Activated CD4-positive, alpha-beta memory T cell treated with anti-CD3 and anti-CD28 coated beads, Interleukin-2, amount 10 ng/mL, durations not matched to agents 7 days and 5 days (primary cell): ENCODE data around the gene PPIH. TPM values are rescaled to one million over a fixed set of nuclear protein-coding genes. Genes with fewer than 3 reads are reported as not detected.
"Not testable (repeated sequence)": the region's sequence is repeated elsewhere in the genome, so short reads cannot be mapped to it uniquely, and the experiment has no call there.

Experiments
- CTCF ChIA-PET: fragments of 350-600 bp; sonication (Branson Sonifier 250); formaldehyde crosslinking; loops from one replicate; lab custom pipeline; 2021; ENCODE audit warnings: antibody characterized with exemption, inconsistent platforms; lab: Charles Lee
- POLR2A ChIA-PET: fragments of 350-600 bp; sonication (Branson Sonifier 250); formaldehyde crosslinking; loops from one replicate; lab custom pipeline; 2021; ENCODE audit warnings: antibody characterized with exemption; lab: Charles Lee
- DNase-seq: peaks from one replicate; pipeline ENCODE4 v3.0.0-alpha.2; 2020
- H3K27ac Mint-ChIP-seq: one replicate; pipeline ENCODE4 v1.8.0; 2021; ENCODE audit warnings: mild to moderate bottlenecking, mixed read lengths
- H3K27me3 Mint-ChIP-seq: one replicate; pipeline ENCODE4 v1.8.0; 2021; ENCODE audit warnings: mixed read lengths
- H3K36me3 Mint-ChIP-seq: one replicate; pipeline ENCODE4 v1.8.0; 2021; ENCODE audit warnings: low read depth, mixed read lengths
- H3K4me1 Mint-ChIP-seq: one replicate; pipeline ENCODE4 v1.8.0; 2021; ENCODE audit warnings: mixed read lengths
- H3K4me3 Mint-ChIP-seq: one replicate; pipeline ENCODE4 v1.8.0; 2021; ENCODE audit warnings: mild to moderate bottlenecking, mixed read lengths
- H3K9me3 Mint-ChIP-seq: one replicate; pipeline ENCODE4 v1.8.0; 2021; ENCODE audit warnings: mixed read lengths
- total RNA-seq, 2 experiments: library from RNA; stranded (reverse); gene quantifications; one replicate each; pipeline ENCODE4 v1.2.3, GENCODE V29; 2021

The PPIH gene
- 10 to 100 TPM; 71.3 to 71.4 TPM for total RNA-seq

GRCh38 chr1:42657981-42658876, at the start of gene PPIH:
Gene PPIH, plus strand, starts transcription at chr1:42658423. Its CDS starts 24 bp downstream, at chr1:42658447.
- H3K27me3 Mint-ChIP-seq = peaks cover 2% of the 10 kb centered on the region
- peak within 1 kb of the TSS; percentile 100 for H3K4me3 Mint-ChIP-seq
- no peaks in the 10 kb centered on the region for H3K9me3 Mint-ChIP-seq
- H3K4me1 Mint-ChIP-seq = peaks cover 49% of the 10 kb centered on the region
- peak within 1 kb of the TSS; percentile 95 for H3K27ac Mint-ChIP-seq
- peaks cover 36% of the 10 kb centered on the region for H3K36me3 Mint-ChIP-seq
- POLR2A ChIA-PET = interaction anchor here (0.6 to 2.8 kb wide), 19 partner anchors 8 to 1679 kb away, joined by 3 to 73 read pairs (median 5); partner anchors contain the start of genes C1orf50, CCDC30, CTPS1 and ERMAP
- CTCF ChIA-PET = interaction anchor here (0.6 to 2.1 kb wide), 5 partner anchors 13 to 109 kb away, joined by 3 to 13 read pairs (median 3); partner anchors contain the start of genes C1orf50, P3H1 and YBX1
- peak; percentile 96 for DNase-seq

GRCh38 chr1:42613803-42614131, 44.5 kb upstream of the PPIH start:
- Mint-ChIP-seq H3K9me3 (no peaks in the 10 kb centered on the region), H3K27ac (no peak overlapping the region), H3K27me3 (no peaks in the 10 kb centered on the region), H3K4me1 (peaks cover 5% of the 10 kb centered on the region), H3K4me3 (no peak overlapping the region), H3K36me3 (no peaks in the 10 kb centered on the region)
- no peak for DNase-seq
- POLR2A ChIA-PET = no interaction called here
- CTCF ChIA-PET = no interaction called here

- no peak for DNase-seq
- ChIA-PET POLR2A (no interaction called here), CTCF (no interaction called here)
- no peaks in the 10 kb centered on the region for H3K36me3 Mint-ChIP-seq
- H3K27ac Mint-ChIP-seq = no peak overlapping the region
- peaks cover 5% of the 10 kb centered on the region for H3K4me1 Mint-ChIP-seq
- H3K9me3 Mint-ChIP-seq = no peaks in the 10 kb centered on the region
- peaks cover 1% of the 10 kb centered on the region for H3K27me3 Mint-ChIP-seq
- no peak overlapping the region for H3K4me3 Mint-ChIP-seq
These were observed 39.4 kb upstream of the PPIH start for GRCh38 chr1:42618866-42619265.

GRCh38 chr1:42620307-42620706, 37.9 kb upstream of the PPIH start:
- Mint-ChIP-seq H3K9me3 (no peaks in the 10 kb centered on the region), H3K36me3 (no peaks in the 10 kb centered on the region), H3K27ac (no peak overlapping the region), H3K4me1 (peaks cover 5% of the 10 kb centered on the region), H3K4me3 (no peak overlapping the region), H3K27me3 (peaks cover 7% of the 10 kb centered on the region)
- ChIA-PET POLR2A (no interaction called here), CTCF (no interaction called here)
- no peak for DNase-seq

GRCh38 chr1:42621180-42621579, 37.0 kb upstream of the PPIH start:
- CTCF ChIA-PET, H3K9me3 Mint-ChIP-seq, H3K4me1 Mint-ChIP-seq, H3K4me3 Mint-ChIP-seq, H3K27ac Mint-ChIP-seq, DNase-seq, H3K36me3 Mint-ChIP-seq, POLR2A ChIA-PET: not testable (repeated sequence)
- peaks cover 11% of the 10 kb centered on the region for H3K27me3 Mint-ChIP-seq

GRCh38 chr1:42627205-42627604, 31.0 kb upstream of the PPIH start:
- POLR2A ChIA-PET, H3K27me3 Mint-ChIP-seq, DNase-seq, H3K4me3 Mint-ChIP-seq, H3K36me3 Mint-ChIP-seq, H3K4me1 Mint-ChIP-seq, CTCF ChIA-PET, H3K9me3 Mint-ChIP-seq, H3K27ac Mint-ChIP-seq: not testable (repeated sequence)

GRCh38 chr1:42639116-42639515, 19.1 kb upstream of the PPIH start:
- Mint-ChIP-seq H3K27ac (no peak overlapping the region), H3K4me1 (no peaks in the 10 kb centered on the region), H3K9me3 (no peaks in the 10 kb centered on the region), H3K36me3 (no peaks in the 10 kb centered on the region), H3K4me3 (no peak overlapping the region), H3K27me3 (no peaks in the 10 kb centered on the region)
- POLR2A ChIA-PET = no interaction called here
- CTCF ChIA-PET = no interaction called here
- no peak for DNase-seq

- DNase-seq = no peak
- Mint-ChIP-seq H3K9me3 (peaks cover 2% of the 10 kb centered on the region), H3K36me3 (no peaks in the 10 kb centered on the region), H3K4me3 (no peak overlapping the region), H3K4me1 (no peaks in the 10 kb centered on the region), H3K27ac (no peak overlapping the region), H3K27me3 (no peaks in the 10 kb centered on the region)
- POLR2A ChIA-PET = no interaction called here
- CTCF ChIA-PET = no interaction called here
These were observed 12.2 kb upstream of the PPIH start for GRCh38 chr1:42646056-42646455.

GRCh38 chr1:42657201-42657600, 1.0 kb upstream of the PPIH start:
- no peak for DNase-seq
- H3K36me3 Mint-ChIP-seq = peaks cover 36% of the 10 kb centered on the region
- peak overlapping the region; percentile 74 for H3K27ac Mint-ChIP-seq
- peaks cover 47% of the 10 kb centered on the region for H3K4me1 Mint-ChIP-seq
- ChIA-PET CTCF (interaction anchor here (2.0 to 2.1 kb wide), 2 partner anchors 25 to 110 kb away, joined by 13 read pairs; partner anchors contain the start of genes C1orf50, P3H1 and YBX1), POLR2A (interaction anchor here (0.9 to 2.8 kb wide), 11 partner anchors 13 to 1678 kb away, joined by 3 to 73 read pairs (median 7); partner anchors contain the start of genes C1orf50, CTPS1, P3H1 and PPCS)
- H3K27me3 Mint-ChIP-seq = peaks cover 2% of the 10 kb centered on the region
- H3K4me3 Mint-ChIP-seq = peak overlapping the region; percentile 100
- H3K9me3 Mint-ChIP-seq = no peaks in the 10 kb centered on the region

GRCh38 chr1:42658877-42659337, 684 bp downstream of the PPIH start:
- peaks cover 49% of the 10 kb centered on the region for H3K4me1 Mint-ChIP-seq
- ChIA-PET CTCF (interaction anchor here (1.2 to 2.1 kb wide), 3 partner anchors 24 to 108 kb away, joined by 3 to 13 read pairs (median 13); partner anchors contain the start of genes C1orf50, P3H1 and YBX1), POLR2A (interaction anchor here (0.6 to 2.8 kb wide), 13 partner anchors 12 to 202 kb away, joined by 3 to 73 read pairs (median 6); partner anchors contain the start of genes C1orf50, CCDC30, P3H1 and PPCS)
- peak overlapping the region; percentile 95 for H3K27ac Mint-ChIP-seq
- DNase-seq = no peak
- H3K27me3 Mint-ChIP-seq = peaks cover under 1% of the 10 kb centered on the region
- H3K9me3 Mint-ChIP-seq = no peaks in the 10 kb centered on the region
- H3K4me3 Mint-ChIP-seq = peak overlapping the region; percentile 100
- peaks cover 39% of the 10 kb centered on the region for H3K36me3 Mint-ChIP-seq

- peak overlapping the region; percentile 84 for H3K27ac Mint-ChIP-seq
- POLR2A ChIA-PET = interaction anchor here (0.9 to 15.5 kb wide), 4 partner anchors 14 to 186 kb away, joined by 3 to 209 read pairs (median 4); partner anchors contain the start of genes C1orf50, P3H1, YBX1 and ZNF691
- no peak for DNase-seq
- CTCF ChIA-PET = interaction anchor here (0.9 to 2.0 kb wide), 4 partner anchors 21 to 105 kb away, joined by 3 to 6 read pairs (median 4); partner anchors contain the start of genes C1orf50, P3H1 and YBX1
- peak overlapping the region; percentile 63 for H3K4me3 Mint-ChIP-seq
- no peaks in the 10 kb centered on the region for H3K27me3 Mint-ChIP-seq
- H3K9me3 Mint-ChIP-seq = no peaks in the 10 kb centered on the region
- peaks cover 49% of the 10 kb centered on the region for H3K4me1 Mint-ChIP-seq
- peaks cover 53% of the 10 kb centered on the region for H3K36me3 Mint-ChIP-seq
These were observed 2.8 kb downstream of the PPIH start for GRCh38 chr1:42660907-42661500.

- no peaks in the 10 kb centered on the region for H3K27me3 Mint-ChIP-seq
These were observed 11.7 kb downstream of the PPIH start for GRCh38 chr1:42669936-42670335.

More at GRCh38 chr1:42669936-42670335, 11.7 kb downstream of the PPIH start:
- Mint-ChIP-seq H3K4me1 (no peaks in the 10 kb centered on the region), H3K36me3 (peaks cover 59% of the 10 kb centered on the region), H3K9me3 (no peaks in the 10 kb centered on the region), H3K27ac (no peak overlapping the region), H3K4me3 (no peak overlapping the region)
- ChIA-PET CTCF (no interaction called here), POLR2A (interaction anchor here (0.8 to 15.5 kb wide), 3 partner anchors 11 to 21 kb away, joined by 3 to 209 read pairs (median 5); partner anchors contain the start of gene YBX1)
- DNase-seq = no peak
